ENCODE measurements around the gene WRAP73.

The WRAP73 gene

DNA sequence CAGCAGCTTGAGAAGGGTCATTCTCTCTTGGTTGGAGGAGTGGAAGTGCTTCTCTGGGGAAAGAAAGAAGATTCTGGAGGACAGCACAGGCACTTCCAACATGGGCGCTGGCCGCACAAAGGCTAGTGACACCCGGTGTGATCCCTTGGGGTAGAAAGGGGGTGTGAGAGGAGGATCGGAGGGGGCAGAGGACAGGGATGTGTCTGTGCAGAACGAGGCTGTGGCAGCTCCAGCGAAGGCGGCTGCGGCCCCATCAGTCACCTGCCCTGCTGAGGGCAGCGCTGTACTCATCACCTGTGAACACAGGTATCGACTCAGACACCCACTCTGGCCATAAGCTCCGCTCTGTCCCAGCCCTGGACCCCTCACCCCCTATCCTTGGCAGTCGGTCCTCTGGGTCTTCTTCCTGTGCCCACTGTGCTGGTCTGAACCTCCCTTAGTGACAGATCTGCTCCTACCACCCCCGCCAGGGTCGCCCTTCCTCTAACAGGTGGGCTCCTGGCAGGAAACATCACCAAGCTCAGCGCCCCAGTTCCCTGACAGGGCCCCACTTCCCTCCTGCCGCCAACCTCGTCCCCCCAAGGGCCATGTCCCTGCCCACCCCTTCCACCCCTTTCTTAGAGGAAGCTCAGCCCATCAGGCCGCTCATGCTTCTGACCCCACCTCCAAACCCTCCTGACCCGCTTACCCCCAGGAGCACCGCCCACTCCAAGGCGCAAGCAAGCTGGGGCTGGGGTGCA is 22.5 kb upstream of the WRAP73 start:
- H4K20me1 ChIP-seq (ENCODE audit: insufficient read depth, low read length) = no peaks in the 10 kb centered on the region
- peak overlapping the region; percentile 84 for H3K4me2 ChIP-seq (ENCODE audit: low read length)
- no peaks in the 10 kb centered on the region for H3K9me3 ChIP-seq (ENCODE audit: insufficient read depth, low read length)
- H3K27me3 ChIP-seq (ENCODE audit: low read depth, low read length) = peaks cover 40% of the 10 kb centered on the region
- peak overlapping the region; percentile 53; the same call in 1 of the 2 replicates for H3K9ac ChIP-seq (ENCODE audit: low read length)
- TF ChIP-seq, protein P1, sequence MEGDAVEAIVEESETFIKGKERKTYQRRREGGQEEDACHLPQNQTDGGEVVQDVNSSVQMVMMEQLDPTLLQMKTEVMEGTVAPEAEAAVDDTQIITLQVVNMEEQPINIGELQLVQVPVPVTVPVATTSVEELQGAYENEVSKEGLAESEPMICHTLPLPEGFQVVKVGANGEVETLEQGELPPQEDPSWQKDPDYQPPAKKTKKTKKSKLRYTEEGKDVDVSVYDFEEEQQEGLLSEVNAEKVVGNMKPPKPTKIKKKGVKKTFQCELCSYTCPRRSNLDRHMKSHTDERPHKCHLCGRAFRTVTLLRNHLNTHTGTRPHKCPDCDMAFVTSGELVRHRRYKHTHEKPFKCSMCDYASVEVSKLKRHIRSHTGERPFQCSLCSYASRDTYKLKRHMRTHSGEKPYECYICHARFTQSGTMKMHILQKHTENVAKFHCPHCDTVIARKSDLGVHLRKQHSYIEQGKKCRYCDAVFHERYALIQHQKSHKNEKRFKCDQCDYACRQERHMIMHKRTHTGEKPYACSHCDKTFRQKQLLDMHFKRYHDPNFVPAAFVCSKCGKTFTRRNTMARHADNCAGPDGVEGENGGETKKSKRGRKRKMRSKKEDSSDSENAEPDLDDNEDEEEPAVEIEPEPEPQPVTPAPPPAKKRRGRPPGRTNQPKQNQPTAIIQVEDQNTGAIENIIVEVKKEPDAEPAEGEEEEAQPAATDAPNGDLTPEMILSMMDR (IDR thresholded peaks at IDR 0.05; ENCODE audit: low read depth, low read length) = no peak
- TF ChIP-seq EZH2phosphoT487 (IDR thresholded peaks at IDR 0.05; ENCODE audit: low read depth) = no peak
- H3K27ac ChIP-seq (ENCODE audit: low read length) = no peak overlapping the region; the same call in 1 of the 2 replicates
- no peaks in the 10 kb centered on the region for H3K79me2 ChIP-seq (ENCODE audit: low read length)
- peaks cover 78% of the 10 kb centered on the region for H3K4me1 ChIP-seq (ENCODE audit: low read length)
- no peaks in the 10 kb centered on the region for H3K36me3 ChIP-seq (replicated peaks; ENCODE audit: low read depth, low read length)
- H2AFZ ChIP-seq (ENCODE audit: low read depth, low read length) = peak overlapping the region; percentile 43; the same call in 1 of the 2 replicates
- H3K4me3 ChIP-seq (ENCODE audit: low read length) = peak overlapping the region; percentile 71

DNA sequence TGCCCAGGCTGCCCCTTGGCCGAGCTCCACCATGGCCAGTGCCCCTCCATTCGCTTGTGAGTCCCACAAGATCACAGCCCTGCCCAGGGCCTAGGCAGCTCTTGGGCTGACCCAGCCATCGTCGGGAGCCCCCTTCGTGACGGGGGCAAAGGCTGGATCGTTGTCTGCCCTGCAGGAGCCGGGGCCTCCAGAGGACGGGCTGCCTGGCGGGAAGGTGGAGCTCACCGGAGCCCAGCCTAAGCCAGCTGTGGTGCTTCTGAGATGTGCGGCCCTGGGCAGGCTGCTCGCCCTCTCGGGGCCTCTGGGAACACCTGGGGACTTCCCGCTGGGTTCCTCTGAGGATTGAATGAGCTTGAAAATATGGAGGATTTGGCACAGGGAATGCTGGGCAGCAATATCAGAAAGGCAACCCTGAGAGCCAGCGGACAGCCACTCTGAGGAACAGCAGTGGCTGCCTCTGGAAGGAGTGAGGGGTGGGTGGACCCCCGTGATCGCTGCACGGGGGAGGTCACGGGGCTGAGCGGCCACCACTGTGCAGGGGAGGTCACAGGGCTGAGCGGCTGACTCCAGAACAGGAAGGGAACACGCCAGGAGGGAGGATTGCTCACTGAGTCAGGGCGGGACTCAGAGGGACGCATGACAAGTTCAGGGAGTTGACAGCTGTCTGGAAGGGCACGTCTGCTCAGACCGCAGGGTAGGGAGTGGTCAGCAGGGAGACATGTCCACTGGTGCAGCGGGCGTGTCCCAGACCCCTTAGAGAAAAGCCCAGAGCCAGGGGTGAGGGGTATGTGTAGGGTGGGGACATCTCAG is 21.7 kb upstream of the WRAP73 start:
- Histone ChIP-seq H3K27ac (ENCODE audit: low read length) (no peak overlapping the region), H3K4me3 (ENCODE audit: low read length) (no peak overlapping the region), H4K20me1 (ENCODE audit: insufficient read depth, low read length) (no peaks in the 10 kb centered on the region), H2AFZ (ENCODE audit: low read depth, low read length) (no peak overlapping the region), H3K9ac (ENCODE audit: low read length) (peak overlapping the region; percentile 11; the same call in 1 of the 2 replicates), H3K36me3 (replicated peaks; ENCODE audit: low read depth, low read length) (no peaks in the 10 kb centered on the region), H3K79me2 (ENCODE audit: low read length) (no peaks in the 10 kb centered on the region), H3K9me3 (ENCODE audit: insufficient read depth, low read length) (no peaks in the 10 kb centered on the region), H3K4me2 (ENCODE audit: low read length) (peak overlapping the region; percentile 16), H3K4me1 (ENCODE audit: low read length) (peaks cover 80% of the 10 kb centered on the region), H3K27me3 (ENCODE audit: low read depth, low read length) (peaks cover 40% of the 10 kb centered on the region)
- TF ChIP-seq, protein P1 (IDR thresholded peaks at IDR 0.05; ENCODE audit: low read depth, low read length) = no peak
- TF ChIP-seq EZH2phosphoT487 (IDR thresholded peaks at IDR 0.05; ENCODE audit: low read depth) = no peak

DNA sequence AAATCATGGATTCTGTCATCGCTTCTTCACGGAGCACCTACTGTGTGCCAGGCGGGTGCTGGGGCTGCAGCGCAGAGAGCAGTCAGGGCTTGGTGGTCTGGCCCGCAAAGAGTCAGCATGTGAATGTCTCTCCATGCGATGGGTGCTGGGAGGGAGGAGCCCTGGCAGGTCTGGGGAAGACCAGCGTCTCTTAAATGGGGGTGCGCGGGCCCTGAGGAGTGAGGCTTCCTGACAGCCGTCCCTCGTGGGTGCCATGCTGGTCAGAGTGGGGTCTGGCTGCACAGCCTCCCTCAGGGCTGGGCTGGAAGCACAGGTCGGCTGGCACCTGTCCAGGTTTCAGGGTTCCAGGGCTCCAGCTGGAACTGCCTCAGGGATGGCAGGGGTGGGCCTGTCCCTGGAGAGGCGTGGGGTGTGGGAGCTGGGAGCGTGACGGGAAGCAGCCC is 20.9 kb upstream of the WRAP73 start:
- no peak overlapping the region for H3K27ac ChIP-seq (ENCODE audit: low read length)

More for the DNA sequence above, 20.9 kb upstream of the WRAP73 start:
- Histone ChIP-seq H3K27me3 (ENCODE audit: low read depth, low read length) (peaks cover 40% of the 10 kb centered on the region), H3K79me2 (ENCODE audit: low read length) (no peaks in the 10 kb centered on the region), H3K36me3 (replicated peaks; ENCODE audit: low read depth, low read length) (no peaks in the 10 kb centered on the region), H3K4me1 (ENCODE audit: low read length) (peaks cover 80% of the 10 kb centered on the region), H2AFZ (ENCODE audit: low read depth, low read length) (no peak overlapping the region), H3K9me3 (ENCODE audit: insufficient read depth, low read length) (no peaks in the 10 kb centered on the region), H4K20me1 (ENCODE audit: insufficient read depth, low read length) (no peaks in the 10 kb centered on the region), H3K4me3 (ENCODE audit: low read length) (no peak overlapping the region), H3K9ac (ENCODE audit: low read length) (no peak overlapping the region), H3K4me2 (ENCODE audit: low read length) (no peak overlapping the region)
- TF ChIP-seq, protein P1 (IDR thresholded peaks at IDR 0.05; ENCODE audit: low read depth, low read length) = no peak
- TF ChIP-seq EZH2phosphoT487 (IDR thresholded peaks at IDR 0.05; ENCODE audit: low read depth) = no peak

Measured in OCI-LY3 (cell line).